Ovary (tissue), 9 donors: ENCODE data around the gene NIPAL4. TPM values are rescaled to one million over a fixed set of nuclear protein-coding genes. Genes with fewer than 3 reads are reported as not detected.

Experiments
- DNase-seq, 5 donors: peaks; one replicate each; pipeline ENCODE4 v3.0.0-alpha.2; 2019 to 2020
- H3K27ac ChIP-seq, 2 donors: fragments of 200-600 bp; one replicate each; pipeline versions ENCODE4 v1.5.1 to v1.8.0; 2019 to 2022
- H3K27me3 ChIP-seq: fragments of 200-600 bp; one replicate; pipeline ENCODE4 v1.8.0; 2022
- H3K36me3 ChIP-seq: fragments of 200-600 bp; sonication (generic); one replicate; pipeline ENCODE4 v1.5.1; 2019
- H3K4me1 ChIP-seq: one replicate; pipeline ENCODE4 v1.8.1; 2013; ENCODE audit warnings: mild to moderate bottlenecking, moderate library complexity; ENCODE audit not compliant: insufficient read depth
- H3K4me3 ChIP-seq: fragments of 200-600 bp; sonication (generic); one replicate; pipeline ENCODE4 v1.5.1; 2017
- H3K9me3 ChIP-seq, 2 donors: fragments of 200-600 bp in 1 of 2; sonication (generic) in 1 of 2; one replicate each; pipeline versions ENCODE4 v1.5.1 to v1.8.1; 2013 to 2019; ENCODE audit warnings: mild to moderate bottlenecking in 1 of 2, moderate library complexity in 1 of 2
- CTCF ChIP-seq, 3 donors: fragments of 450-650 bp in 2 of 3; fragments of 200-600 bp in 1 of 3; IDR thresholded peaks; one replicate each; pipeline versions ENCODE4 v1.5.1 to v1.8.0; 2016 to 2022; ENCODE audit warnings: antibody characterized with exemption in 3 of 3, mild to moderate bottlenecking in 1 of 3
- EP300 ChIP-seq: sonication (generic); formaldehyde crosslinking; IDR thresholded peaks from one replicate; pipeline ENCODE4 v1.6.1; 2017; ENCODE audit warnings: antibody characterized with exemption
- POLR2A ChIP-seq: fragments of 450-650 bp; IDR thresholded peaks from one replicate; pipeline ENCODE4 v1.6.1; 2017; ENCODE audit warnings: antibody characterized with exemption, mild to moderate bottlenecking, moderate library complexity
- WGBS, 3 donors: extraction: QIAGEN DNeasy Blood & Tissue Kit in 1 of 3; methylation state at CpG; one replicate each; pipeline versions ENCODE4 v1.1.5 to v1.1.7; 2013 to 2017; 5-methylcytosine and 5-hydroxymethylcytosine counted together
- intact Hi-C, 4 donors: fragments of 100-400 bp; cut with DNase I; formaldehyde crosslinking; loops; one replicate each; pipeline versions ENCODE4 v1.11.0 to v1.15.1; 2022 to 2023
- polyA plus RNA-seq, 2 donors: library from polyadenylated mRNA; stranded (reverse); fragments of 200-250 nt in 1 of 2; fragments of 350-450 nt in 1 of 2; fragmentation: Illumina TruSeq in 1 of 2; extraction: RNeasy Lipid Tissue Mini Kit (QIAGEN cat#74804) in 1 of 2; gene quantifications; one replicate each; pipeline ENCODE4 v1.2.3, GENCODE V29; 2013 to 2014
- total RNA-seq, 7 donors: library from RNA; depleted of rRNA in 2 of 7; stranded (reverse); fragments of >200 nt in 2 of 7; fragmentation: NEBNext Ultra II Directional in 3 of 7; extraction: Animal tissue kit (Norgen Biotek cat#: 25700) in 3 of 7; gene quantifications; one replicate each; pipeline versions ENCODE4 v1.1.0 to v1.2.4, GENCODE V29; 2016 to 2023
- donor health status: DM: no; HTN: no; CAD: no; lungs with moderate emphysema.
- donor health status: DM: no; HTN: no; CAD: no.
- donor health status: Bipolar disorder and iron deficiency.
- donor health status: DM: yes; HTN: yes; CAD: no.
- donor health status: DM: no; HTN: no; CAD: no.
- donor health status: DM: yes; HTN: yes; CAD: no.

NIPAL4 gene
- total and polyA plus RNA-seq, 9 donors = 0.80 TPM; not detected in 8

- Histone ChIP-seq H3K27ac (no peak overlapping the region), H3K27me3 (no peaks in the 10 kb centered on the region), H3K9me3 (no peaks in the 10 kb centered on the region), H3K4me3 (no peak overlapping the region), H3K36me3 (no peaks in the 10 kb centered on the region), H3K4me1 (peaks cover 3% of the 10 kb centered on the region)
- TF ChIP-seq EP300 = no peak
- TF ChIP-seq CTCF (IDR thresholded peaks at IDR 0.05) = no peak
- no peak for TF ChIP-seq POLR2A
- intact Hi-C loops = no loop called here
- peak in 1 of 5 donors; percentile 31 for DNase-seq
- 25 to 31% (median 27%) methylated on average over 4 of the region's 4 CpGs for WGBS, 3 donors
Measured at GRCh38 chr5:157464519-157465171, 4.6 kb downstream of the NIPAL4 start.

GRCh38 chr5:157468293-157468965 lies 8.4 kb downstream of the NIPAL4 start:
- intact Hi-C loops = no loop called here
- no peaks in the 10 kb centered on the region for H3K27me3 ChIP-seq
- 91 to 94% (median 92%) methylated on average over 13 of the region's 13 CpGs for WGBS, 3 donors

GRCh38 chr5:157469073-157469472 lies 9.1 kb downstream of the NIPAL4 start:
- Histone ChIP-seq H3K27me3 (no peaks in the 10 kb centered on the region), H3K36me3 (no peaks in the 10 kb centered on the region), H3K4me1 (no peaks in the 10 kb centered on the region), H3K4me3 (no peak overlapping the region), H3K27ac (no peak overlapping the region), H3K9me3 (no peaks in the 10 kb centered on the region)
- DNase-seq = no peak
- intact Hi-C loops = no loop called here
- TF ChIP-seq POLR2A (no peak), EP300 (no peak), CTCF (IDR thresholded peaks at IDR 0.05) (no peak)
- WGBS, 3 donors = 94 to 98% (median 98%) methylated on average over 7 of the region's 7 CpGs

More at GRCh38 chr5:157468293-157468965, 8.4 kb downstream of the NIPAL4 start:
- TF ChIP-seq EP300 (no peak), CTCF (IDR thresholded peaks at IDR 0.05) (no peak), POLR2A (no peak)
- Histone ChIP-seq H3K4me1 (no peaks in the 10 kb centered on the region), H3K36me3 (no peaks in the 10 kb centered on the region), H3K27ac (no peak overlapping the region), H3K4me3 (no peak overlapping the region), H3K9me3 (no peaks in the 10 kb centered on the region)
- no peak for DNase-seq

GRCh38 chr5:157469687-157470086 lies 9.7 kb downstream of the NIPAL4 start:
- Histone ChIP-seq H3K27ac (no peak overlapping the region), H3K27me3 (no peaks in the 10 kb centered on the region), H3K4me1 (no peaks in the 10 kb centered on the region), H3K9me3 (no peaks in the 10 kb centered on the region), H3K36me3 (no peaks in the 10 kb centered on the region), H3K4me3 (no peak overlapping the region)
- intact Hi-C loops = loop anchor here in 1 of 4 donors (10.0 kb wide), 1 partner anchor 95 kb away; no protein-coding TSS in a partner anchor
- DNase-seq = no peak
- WGBS, 3 donors = 75% methylated on average over 7 of the region's 7 CpGs
- TF ChIP-seq POLR2A = no peak
- no peak for TF ChIP-seq EP300
- TF ChIP-seq CTCF (IDR thresholded peaks at IDR 0.05) = no peak
